GM18861 (cell line): Measurements from ENCODE around the gene TSSK2.

Experiments used
- ATAC-seq: cut with Tn5 transposase; IDR thresholded peaks from one replicate; pipeline ENCODE4 v1.9.1; 2021; ENCODE audit not compliant: unreplicated experiment

TSSK2 gene

GRCh38 chr22:19167106-19167869 is 36.2 kb downstream of the TSSK2 start:
- ATAC-seq: no peak

- ATAC-seq: no peak
Measured at GRCh38 chr22:19168088-19168890, 37.2 kb downstream of the TSSK2 start.

DNA sequence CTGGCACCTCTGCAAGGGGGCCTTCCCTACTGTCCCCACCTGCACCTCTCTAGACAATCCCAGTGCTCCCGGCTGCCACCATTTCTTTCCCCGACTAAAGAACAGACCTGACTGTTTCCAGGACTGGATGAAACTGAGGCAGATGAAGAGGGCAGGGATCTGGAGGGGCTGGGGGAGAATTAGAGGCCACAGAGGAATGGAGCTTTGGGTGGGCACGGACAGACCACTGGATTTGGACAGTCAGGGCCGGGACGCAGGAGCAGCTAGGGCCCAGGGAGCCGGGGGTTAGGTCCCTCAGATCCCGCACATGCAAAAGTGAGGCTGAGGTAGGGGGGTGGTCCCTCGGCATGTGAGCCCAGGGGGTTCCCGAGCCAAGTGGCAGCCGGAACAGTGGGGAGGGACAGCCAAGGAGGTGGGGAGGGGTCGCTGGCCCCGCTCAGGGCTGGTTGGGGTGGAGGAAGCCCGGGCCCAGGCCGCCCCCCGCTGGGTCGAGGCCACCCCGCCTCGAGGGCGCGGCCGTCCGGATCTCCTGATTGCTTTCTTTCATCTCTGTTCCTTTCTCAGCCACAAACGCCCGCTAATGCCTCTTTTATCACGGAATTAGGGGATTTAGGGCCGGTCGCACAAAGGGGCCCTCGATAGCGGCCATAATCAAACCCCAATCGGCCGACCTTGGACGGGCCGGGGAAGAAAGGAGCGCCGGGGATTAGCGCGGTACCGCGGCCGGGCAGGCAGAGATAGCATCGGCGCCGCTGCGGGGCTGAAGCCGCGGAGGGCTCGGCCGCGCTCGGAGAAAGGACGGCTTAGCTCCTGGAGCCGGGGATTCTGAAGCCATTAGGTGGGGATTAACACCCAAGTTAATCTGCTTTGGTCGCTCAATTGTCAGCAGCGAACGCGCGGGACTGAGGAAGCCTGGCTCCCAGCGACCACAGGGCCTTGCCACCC is 38.2 kb downstream of the TSSK2 start:
- ATAC-seq: no peak

DNA sequence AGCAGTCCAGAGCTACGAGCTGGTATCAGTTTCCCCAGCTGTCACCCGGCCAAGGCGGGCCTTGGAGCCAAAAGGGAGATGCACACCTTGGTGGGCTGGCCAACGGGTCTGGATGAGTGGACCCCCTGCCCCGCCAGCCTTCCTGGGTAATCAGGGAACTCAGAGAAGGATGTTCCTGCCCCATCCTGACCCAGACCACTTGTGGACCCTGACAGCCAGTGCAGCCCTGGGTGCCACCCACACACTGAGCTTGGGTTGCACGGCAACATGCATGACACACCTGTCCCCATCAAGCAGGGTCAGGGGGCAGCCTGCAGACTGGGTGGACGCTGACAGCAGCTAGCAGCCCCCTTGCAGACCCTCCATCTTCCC is 38.8 kb downstream of the TSSK2 start:
- no peak for ATAC-seq

DNA sequence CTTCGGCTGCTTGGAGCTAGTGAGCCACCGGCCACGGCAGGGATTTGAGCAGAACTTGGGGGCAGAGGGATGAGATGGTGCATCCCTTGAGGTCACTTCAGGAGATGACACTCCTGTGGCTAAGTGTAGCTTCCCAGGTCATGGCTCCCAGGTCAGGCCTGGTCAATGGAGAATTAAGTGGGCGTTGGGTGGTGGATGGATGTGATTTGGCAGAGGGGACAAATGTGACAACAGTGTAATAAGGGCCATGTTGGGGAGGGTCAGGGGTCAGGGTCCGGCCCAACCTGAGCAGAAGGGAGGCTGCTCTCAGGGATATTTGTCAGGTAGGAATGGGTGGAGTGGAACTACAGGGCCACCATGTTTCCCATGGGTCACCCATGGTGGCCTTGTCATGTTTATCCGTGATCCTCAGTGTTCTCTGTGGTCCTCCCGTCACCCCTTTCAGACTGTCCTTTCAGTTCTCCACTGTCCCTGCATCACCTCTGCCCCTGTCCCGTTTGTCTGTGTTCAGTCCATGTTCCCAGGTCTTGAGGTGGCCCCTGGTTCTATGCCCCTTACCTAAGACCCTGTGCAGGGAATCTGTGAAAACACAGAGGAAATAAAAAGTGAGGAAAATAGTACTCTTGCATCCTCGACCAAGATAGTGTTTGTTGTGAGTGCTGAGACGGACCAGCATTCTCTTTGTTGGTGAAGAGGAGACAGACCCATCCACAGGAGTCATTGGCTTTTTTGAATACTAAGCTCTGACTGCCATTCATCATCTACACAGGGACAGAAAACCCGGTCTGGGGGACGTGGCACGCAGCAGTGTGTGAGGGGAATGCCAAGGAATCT is 41.3 kb downstream of the TSSK2 start:
- ATAC-seq: no peak

DNA sequence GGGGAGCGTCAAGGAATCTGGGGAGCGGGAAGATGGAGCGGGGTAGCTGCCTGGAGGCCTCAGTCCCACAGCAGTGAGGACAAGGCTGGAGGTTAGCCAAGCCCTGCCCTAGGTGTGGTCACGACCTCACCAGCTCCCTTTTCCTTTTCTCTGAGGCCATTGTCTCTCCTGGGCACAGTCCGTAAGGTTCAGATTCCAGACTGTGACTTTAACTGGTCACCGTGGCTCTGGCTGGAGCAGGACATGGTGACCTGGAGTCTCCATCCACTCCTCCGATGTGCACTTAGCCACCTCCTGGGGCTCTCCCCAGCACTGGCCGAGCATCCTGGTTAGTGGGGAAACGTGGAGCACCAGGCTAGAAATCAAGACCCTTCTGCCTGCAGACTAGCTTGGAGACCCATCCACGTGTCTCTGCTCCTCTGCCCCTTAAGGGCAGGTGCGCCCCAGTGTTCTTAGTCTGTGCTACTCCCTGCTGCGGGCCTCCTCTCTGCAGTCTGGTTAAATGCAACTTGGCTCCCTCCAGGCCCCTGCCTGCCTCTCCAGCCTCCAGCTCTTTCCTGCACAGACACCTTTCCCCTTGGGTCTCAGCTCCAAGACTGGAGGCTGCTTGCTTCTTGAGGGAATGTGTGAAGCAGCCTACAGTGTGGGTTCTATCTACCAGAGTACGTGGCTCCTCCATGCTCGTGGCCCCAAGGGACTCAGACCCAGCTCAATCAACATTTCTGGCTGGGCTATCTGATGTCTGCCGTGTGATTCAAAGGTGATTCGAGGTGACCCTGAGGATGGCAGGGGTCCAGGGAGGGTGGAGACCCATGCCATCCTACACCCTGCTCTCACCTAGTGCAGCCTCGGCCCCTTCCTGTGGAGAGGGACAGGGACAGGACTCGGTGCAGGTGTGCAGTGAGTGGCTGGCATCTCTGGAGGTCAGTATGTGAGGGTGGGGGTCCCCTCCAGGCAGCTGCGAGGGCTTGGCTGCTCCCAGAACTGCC is 42.2 kb downstream of the TSSK2 start:
- no peak for ATAC-seq

GRCh38 chr22:19174106-19175025 is 43.3 kb downstream of the TSSK2 start:
- no peak for ATAC-seq

- no peak for ATAC-seq
Measured at GRCh38 chr22:19175026-19175601, 44.0 kb downstream of the TSSK2 start.

DNA sequence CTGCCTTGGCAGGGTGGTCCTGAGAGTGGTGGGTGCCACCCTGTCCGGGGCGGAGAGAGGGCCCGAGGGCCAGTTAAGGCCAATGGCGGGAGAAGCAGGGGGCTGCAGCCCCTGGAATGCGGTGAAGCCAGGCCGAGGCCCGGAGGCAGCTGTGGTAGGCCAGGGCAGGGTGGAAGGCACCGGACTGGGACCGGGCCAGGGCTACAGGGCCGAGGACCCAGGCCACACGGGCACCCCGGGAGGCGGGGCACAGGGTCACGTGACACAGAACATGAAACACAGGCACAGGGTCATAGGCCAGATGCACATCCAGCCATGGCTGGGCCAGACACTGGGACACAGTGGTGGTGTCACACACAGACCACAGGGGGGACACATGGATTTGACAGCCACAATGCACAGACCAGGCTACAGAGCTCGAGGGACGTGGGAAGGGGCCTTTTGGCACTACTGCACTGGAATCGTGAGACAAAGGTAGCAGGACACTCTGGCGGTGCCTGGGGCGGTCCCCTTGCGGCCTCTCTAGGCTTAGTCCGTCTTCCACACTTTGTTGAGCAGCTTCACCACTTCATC is 44.6 kb downstream of the TSSK2 start:
- no peak for ATAC-seq

DNA sequence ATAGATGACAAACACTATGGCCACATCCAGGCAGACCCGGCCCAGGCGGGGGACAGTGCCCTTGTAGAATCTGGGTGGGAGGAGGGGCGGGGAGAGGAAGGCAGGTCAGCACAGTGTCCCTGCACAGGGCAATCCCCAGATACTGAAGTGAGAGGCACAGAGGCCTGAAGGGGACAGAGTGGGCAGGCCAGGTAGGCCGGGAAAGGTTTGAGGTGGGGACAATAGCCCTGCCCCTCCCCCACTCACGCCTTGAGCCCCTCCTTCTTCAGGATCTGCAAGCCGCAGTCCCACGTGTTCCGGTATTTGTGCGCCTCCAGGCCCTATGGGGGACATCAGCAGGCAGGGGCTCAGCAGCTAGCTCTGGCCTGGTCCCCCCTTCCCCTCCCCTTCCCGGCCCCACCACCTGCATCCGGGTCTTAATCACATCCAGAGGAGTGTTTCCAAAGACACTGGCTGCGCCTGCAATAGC is 45.1 kb downstream of the TSSK2 start:
- no peak for ATAC-seq

DNA sequence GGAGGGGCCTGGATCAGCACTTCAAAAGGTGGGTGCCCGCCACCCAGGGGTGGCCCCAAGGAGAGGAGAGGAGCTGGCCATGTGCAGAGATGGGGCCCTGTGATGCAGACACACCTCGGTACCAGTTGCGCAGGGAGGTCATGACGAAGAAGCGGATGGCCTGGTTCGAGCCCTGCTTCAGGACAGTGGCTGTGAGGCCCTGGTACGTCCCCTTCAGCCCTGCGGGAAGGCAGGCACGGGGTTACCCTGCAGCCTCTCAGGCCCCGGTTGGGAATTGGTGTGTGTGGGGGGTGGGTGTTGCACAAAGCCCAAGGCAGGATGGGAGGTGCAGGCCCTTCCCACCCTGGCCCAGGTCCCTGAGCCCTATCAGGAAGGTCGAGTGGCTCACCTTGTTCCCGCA is 45.6 kb downstream of the TSSK2 start:
- ATAC-seq: no peak

DNA sequence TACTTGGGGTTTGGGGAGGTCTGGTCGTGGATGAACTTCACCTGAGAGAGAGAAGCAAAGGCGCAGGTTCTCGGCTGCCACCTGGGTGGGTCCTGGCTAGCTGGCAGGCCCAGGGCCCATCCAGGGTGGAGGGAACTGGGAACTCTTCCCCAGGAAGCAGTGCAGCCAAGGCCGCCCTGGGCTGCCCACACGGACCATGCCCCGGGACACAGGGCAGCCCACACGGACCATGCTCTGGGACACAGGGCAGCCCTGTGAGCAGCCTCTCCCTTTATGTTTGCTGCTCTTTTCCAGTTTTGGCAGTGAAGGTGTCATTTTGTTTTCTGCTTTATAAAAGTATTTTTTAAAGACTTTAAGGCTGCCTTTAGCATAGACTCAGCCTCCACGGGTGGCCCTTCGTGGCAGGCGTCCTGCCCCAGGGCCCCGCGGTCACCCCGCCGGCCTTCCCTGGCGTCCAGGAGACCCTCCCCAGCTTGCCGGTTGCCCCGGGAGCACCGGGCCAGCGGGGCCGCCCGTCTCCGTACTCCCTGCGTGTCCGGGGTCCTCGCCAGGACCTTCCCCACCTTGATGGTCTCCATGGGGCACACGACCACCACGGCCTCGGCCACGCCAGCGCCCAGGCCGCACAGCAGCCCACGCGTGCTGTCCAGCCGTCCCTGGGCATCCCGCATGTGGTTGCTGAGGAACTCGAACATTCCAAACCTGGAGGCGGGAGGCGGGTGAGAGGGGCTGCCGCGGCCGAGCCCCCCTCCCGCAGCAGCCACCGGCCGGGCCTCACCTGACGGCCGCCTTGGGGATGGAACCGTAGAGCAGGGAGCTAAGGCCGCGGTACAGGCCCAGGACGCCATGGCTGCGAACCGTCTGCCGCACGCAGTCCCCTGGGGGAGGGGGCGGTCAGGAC is 46.3 kb downstream of the TSSK2 start:
- no peak for ATAC-seq

- peak; percentile 20 for ATAC-seq
Measured at GRCh38 chr22:19178065-19178656, 47.1 kb downstream of the TSSK2 start.

- peak; percentile 53 for ATAC-seq
Measured at GRCh38 chr22:19178657-19179496, 47.8 kb downstream of the TSSK2 start, which contains the start of gene SLC25A1. Gene SLC25A1, minus strand, starts transcription at chr22:19178736. Its CDS starts 63 bp downstream, at chr22:19178673.

- ATAC-seq: no peak
Measured at GRCh38 chr22:19179497-19180048, 48.5 kb downstream of the TSSK2 start.
